ENCODE data around the gene NDUFA9. TPM values are rescaled to one million over a fixed set of nuclear protein-coding genes. Genes with fewer than 3 reads are reported as not detected.

The NDUFA9 gene
- total and polyA plus RNA-seq, 2 donors (not counting 3 experiments of a cell fraction or from before 2014, with no cell fraction given), result 86.7 to 113 TPM

DNA sequence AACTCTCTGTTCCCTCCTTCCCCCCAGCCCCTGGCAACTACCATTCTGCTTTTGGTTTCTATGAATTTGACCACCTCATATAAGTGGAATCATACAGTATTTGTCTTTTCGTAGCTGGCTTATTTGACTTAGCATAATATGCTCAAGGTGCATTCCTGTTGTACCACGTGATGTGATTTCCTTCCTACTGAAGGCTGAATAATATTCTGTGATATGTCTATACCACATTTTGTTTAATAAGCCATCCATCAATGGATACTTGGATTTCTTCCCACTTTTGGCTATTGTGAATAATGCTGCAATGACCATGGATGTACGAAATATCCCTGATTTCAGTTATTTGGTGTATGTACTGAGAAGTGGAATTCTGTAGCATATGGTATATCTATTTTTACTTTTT, 16.3 kb downstream of the NDUFA9 start:
- intact Hi-C loops (cut with micrococcal nuclease), result no loop called here
- H4K20me1 ChIP-seq (replicated peaks; ENCODE audit: control insufficient read depth, extremely low read depth, insufficient read depth, low read length), result peaks cover 2% of the 10 kb centered on the region
- H3K36me3 ChIP-seq (ENCODE audit: control insufficient read depth in 2 of 2, extremely low read depth in 1 of 2, insufficient read depth in 2 of 2, low read length in 2 of 2), result peaks cover 26 to 34% of the 10 kb centered on the region in 2 experiments
- no peak overlapping the region for H3K27ac ChIP-seq (ENCODE audit: insufficient read depth, low read depth, low read length)
- H3K9ac ChIP-seq (replicated peaks; ENCODE audit: extremely low read depth, insufficient read depth, low read length), result no peak overlapping the region
- dilution Hi-C loops (cut with MboI; ENCODE audit: extremely low pct_ligation_motif_present, low sequenced_read_pairs), result no loop called here
- H3K4me3 ChIP-seq (replicated peaks in 1 of 3; ENCODE audit: insufficient read depth in 1 of 3, low read depth in 1 of 3, low read length in 3 of 3), result no peak overlapping the region
- BruUV-seq (replicated peaks), result no TSS peak
- DNase-seq (ENCODE audit: low read depth, low spot score), result no peak
- no peaks in the 10 kb centered on the region for H3K79me2 ChIP-seq (ENCODE audit: control insufficient read depth, insufficient read depth, low read length)
- ChIA-PET POLR2A (no interaction called here), CTCF (no interaction called here)
- H3K4me2 ChIP-seq (ENCODE audit: insufficient read depth, low read length), result no peak overlapping the region
- no peak overlapping the region for H2AFZ ChIP-seq (ENCODE audit: low read depth, low read length)
- no peaks in the 10 kb centered on the region for H3K9me3 ChIP-seq (replicated peaks; ENCODE audit: control insufficient read depth, insufficient read depth, low read length)
- no peak for TF ChIP-seq MYC (IDR thresholded peaks at IDR 0.05; ENCODE audit: low read depth, low read length)
- no peak for TF ChIP-seq POLR2A (IDR thresholded peaks at IDR 0.05; ENCODE audit: low read depth, low read length)
- no peak for TF ChIP-seq FOS (IDR thresholded peaks at IDR 0.05; ENCODE audit: borderline replicate concordance, insufficient read depth, low read length)
- H3K4me1 ChIP-seq (ENCODE audit: control insufficient read depth, extremely low read depth, insufficient read depth, low read length), result no peaks in the 10 kb centered on the region
- no peaks in the 10 kb centered on the region for H3K9me1 ChIP-seq (replicated peaks; ENCODE audit: control insufficient read depth, extremely low read depth, insufficient read depth, low read length)
- FAIRE-seq, result no peak
- no peaks in the 10 kb centered on the region for H3K27me3 ChIP-seq (ENCODE audit: control insufficient read depth in 2 of 2, insufficient read depth in 2 of 2, low read length in 2 of 2)

DNA sequence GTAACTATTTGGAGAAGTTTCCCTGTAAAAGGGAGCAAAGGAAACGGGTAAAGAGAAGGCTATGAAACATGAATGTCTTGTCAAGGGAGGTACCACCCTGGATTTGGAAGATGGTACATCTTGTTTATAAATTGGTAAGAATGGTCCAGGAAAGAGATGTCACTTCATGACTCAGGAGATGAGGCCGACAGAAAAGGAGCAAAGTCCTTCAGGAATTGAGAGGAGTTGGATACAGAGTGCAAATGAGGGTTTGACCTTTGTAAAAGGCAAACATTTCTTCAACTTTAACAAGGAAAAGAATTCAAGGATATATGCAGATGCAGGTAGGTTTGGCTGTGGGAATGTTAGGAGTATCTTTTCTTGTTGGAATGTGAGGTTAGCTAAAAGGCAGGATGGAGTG, 30.8 kb downstream of the NDUFA9 start:
- Histone ChIP-seq H3K79me2 (ENCODE audit: control insufficient read depth, insufficient read depth, low read length) (no peaks in the 10 kb centered on the region), H3K27me3 (ENCODE audit: control insufficient read depth in 2 of 2, insufficient read depth in 2 of 2, low read length in 2 of 2) (no peaks in the 10 kb centered on the region), H3K4me2 (ENCODE audit: insufficient read depth, low read length) (no peak overlapping the region), H3K36me3 (ENCODE audit: control insufficient read depth in 2 of 2, extremely low read depth in 1 of 2, insufficient read depth in 2 of 2, low read length in 2 of 2) (peaks cover 0 to 5% of the 10 kb centered on the region in 2 experiments), H2AFZ (ENCODE audit: low read depth, low read length) (no peak overlapping the region), H4K20me1 (replicated peaks; ENCODE audit: control insufficient read depth, extremely low read depth, insufficient read depth, low read length) (no peaks in the 10 kb centered on the region), H3K9ac (replicated peaks; ENCODE audit: extremely low read depth, insufficient read depth, low read length) (no peak overlapping the region), H3K9me3 (replicated peaks; ENCODE audit: control insufficient read depth, insufficient read depth, low read length) (no peaks in the 10 kb centered on the region), H3K4me3 (replicated peaks in 1 of 3; ENCODE audit: insufficient read depth in 1 of 3, low read depth in 1 of 3, low read length in 3 of 3) (no peak overlapping the region), H3K4me1 (ENCODE audit: control insufficient read depth, extremely low read depth, insufficient read depth, low read length) (no peaks in the 10 kb centered on the region), H3K27ac (ENCODE audit: insufficient read depth, low read depth, low read length) (no peak overlapping the region), H3K9me1 (replicated peaks; ENCODE audit: control insufficient read depth, extremely low read depth, insufficient read depth, low read length) (no peaks in the 10 kb centered on the region)
- TF ChIP-seq GATA2 (IDR thresholded peaks at IDR 0.05; ENCODE audit: insufficient read depth, insufficient read length, low read depth, low read length), result no peak
- no peak for TF ChIP-seq MAX (IDR thresholded peaks at IDR 0.05; ENCODE audit: insufficient read depth, insufficient read length)
- TF ChIP-seq EZH2 (IDR thresholded peaks at IDR 0.05; ENCODE audit: borderline replicate concordance, low read depth, low read length, severe bottlenecking), result no peak
- no peak for TF ChIP-seq FOS (IDR thresholded peaks at IDR 0.05; ENCODE audit: borderline replicate concordance, insufficient read depth, low read length)
- TF ChIP-seq MYC (IDR thresholded peaks at IDR 0.05; ENCODE audit: low read depth, low read length), result no peak
- TF ChIP-seq JUN (IDR thresholded peaks at IDR 0.05; ENCODE audit: borderline replicate concordance, insufficient read depth, insufficient read length, low read depth), result no peak
- TF ChIP-seq POLR2AphosphoS5 (IDR thresholded peaks at IDR 0.05; ENCODE audit: insufficient read depth, low read depth, low read length), result no peak
- no peak for TF ChIP-seq CTCF (IDR thresholded peaks at IDR 0.05; ENCODE audit: extremely low read depth in 1 of 2, insufficient read depth in 1 of 2, low read depth in 1 of 2, low read length in 2 of 2)
- no peak for TF ChIP-seq POLR2A (IDR thresholded peaks at IDR 0.05; ENCODE audit: low read depth, low read length)
- POLR2A ChIA-PET, result no interaction called here
- CTCF ChIA-PET, result interaction anchor here (1.6 kb wide), 1 partner anchor 18 kb away, joined by 3 read pairs; no protein-coding TSS in a partner anchor
- BruUV-seq (replicated peaks), result no TSS peak
- no peak for FAIRE-seq
- intact Hi-C loops (cut with micrococcal nuclease) (no loop called here), dilution Hi-C loops (cut with MboI; ENCODE audit: extremely low pct_ligation_motif_present, low sequenced_read_pairs) (no loop called here)
- no peak for DNase-seq (ENCODE audit: low read depth, low spot score)

All from endothelial cell of umbilical vein (primary cell).